Stimulated activated naive CD4-positive, alpha-beta T cell treated with Interleukin-2 at 50 U/mL for 16 hours (primary cell): Measurements from ENCODE around the gene DTX3.
"Not testable (repeated sequence)": the region's sequence is repeated elsewhere in the genome, so short reads cannot be mapped to it uniquely, and the experiment has no call there.

Experiments used
- DNase-seq: peaks from one replicate; lab custom pipeline; 2025; lab: John Stamatoyannopoulos, UW

DTX3 gene

GRCh38 chr12:57607958-57608663, 3.5 kb downstream of the DTX3 start:
- no peak for DNase-seq

DNA sequence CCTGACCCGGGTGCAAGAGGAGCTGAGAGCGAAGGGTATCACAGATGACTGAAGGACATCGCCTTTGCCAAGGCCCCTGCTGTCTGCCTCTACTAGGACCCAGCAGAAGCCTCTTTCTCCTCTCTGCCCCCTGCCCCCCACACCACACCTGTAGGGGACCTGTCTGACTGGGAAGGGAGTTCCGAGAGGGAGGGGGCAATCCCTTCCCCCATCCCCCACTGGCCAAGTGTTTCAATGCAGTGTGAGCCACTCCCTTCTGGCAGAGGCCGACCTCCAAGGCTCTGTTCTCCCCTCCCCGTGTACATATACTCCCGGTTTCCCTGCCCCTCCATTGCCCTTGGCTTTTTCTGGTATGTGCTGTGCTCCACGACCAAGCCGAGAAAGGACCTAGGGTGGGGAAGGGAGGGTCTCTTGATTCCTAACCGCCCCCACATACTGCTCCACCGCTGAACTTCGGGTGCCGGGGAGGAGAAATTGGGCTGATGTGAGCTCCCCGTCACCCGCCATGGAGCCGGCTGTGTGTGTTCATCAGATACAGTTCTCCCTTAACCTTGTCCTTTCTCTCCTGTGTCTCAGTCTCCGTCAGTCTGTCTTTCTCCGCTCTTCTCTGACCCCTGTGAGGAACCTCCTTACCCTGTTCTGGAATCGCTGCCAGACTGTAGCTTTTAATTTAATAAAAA, 4.6 kb downstream of the DTX3 start:
- DNase-seq, result no peak

DNA sequence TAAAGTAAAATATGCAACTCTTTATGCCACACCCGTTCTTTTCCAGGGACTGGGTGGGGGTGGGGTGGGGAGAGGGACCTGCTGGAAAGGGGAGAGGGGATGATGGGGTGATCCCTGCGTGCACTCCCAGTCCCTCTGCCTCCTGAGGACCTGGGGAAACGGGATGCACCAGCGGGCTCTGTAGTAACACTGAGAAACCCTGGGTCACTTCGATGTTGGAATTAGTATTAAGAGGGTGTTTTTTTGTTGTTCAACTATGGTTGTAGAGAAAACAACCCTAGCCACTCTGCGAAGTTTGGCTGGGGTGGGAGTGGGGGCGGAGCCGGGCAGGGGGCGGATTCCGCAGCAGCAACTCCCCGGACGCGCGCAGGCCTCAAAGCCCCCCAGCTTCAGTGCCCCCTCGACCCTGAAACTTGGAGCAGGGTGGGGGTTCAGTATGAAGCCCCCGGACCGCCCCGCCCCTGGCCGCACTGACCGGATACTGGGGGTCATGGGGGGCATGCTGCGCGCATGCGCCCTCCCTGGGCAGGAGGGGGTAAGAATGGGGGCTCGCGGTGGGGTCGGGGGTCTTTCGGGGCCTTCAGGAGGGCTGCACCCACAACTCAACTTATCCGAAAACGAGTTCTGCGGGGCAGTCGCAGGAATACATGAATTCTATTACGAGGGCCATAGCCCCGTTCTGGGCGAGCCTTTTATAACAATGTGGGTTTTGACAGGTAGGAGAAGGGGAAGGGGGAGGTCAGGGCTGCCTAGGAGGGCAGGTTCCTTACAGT, 5.3 kb downstream of the DTX3 start:
- DNase-seq, result no peak

GRCh38 chr12:57610554-57611107, 6.0 kb downstream of the DTX3 start:
- no peak for DNase-seq

DNA sequence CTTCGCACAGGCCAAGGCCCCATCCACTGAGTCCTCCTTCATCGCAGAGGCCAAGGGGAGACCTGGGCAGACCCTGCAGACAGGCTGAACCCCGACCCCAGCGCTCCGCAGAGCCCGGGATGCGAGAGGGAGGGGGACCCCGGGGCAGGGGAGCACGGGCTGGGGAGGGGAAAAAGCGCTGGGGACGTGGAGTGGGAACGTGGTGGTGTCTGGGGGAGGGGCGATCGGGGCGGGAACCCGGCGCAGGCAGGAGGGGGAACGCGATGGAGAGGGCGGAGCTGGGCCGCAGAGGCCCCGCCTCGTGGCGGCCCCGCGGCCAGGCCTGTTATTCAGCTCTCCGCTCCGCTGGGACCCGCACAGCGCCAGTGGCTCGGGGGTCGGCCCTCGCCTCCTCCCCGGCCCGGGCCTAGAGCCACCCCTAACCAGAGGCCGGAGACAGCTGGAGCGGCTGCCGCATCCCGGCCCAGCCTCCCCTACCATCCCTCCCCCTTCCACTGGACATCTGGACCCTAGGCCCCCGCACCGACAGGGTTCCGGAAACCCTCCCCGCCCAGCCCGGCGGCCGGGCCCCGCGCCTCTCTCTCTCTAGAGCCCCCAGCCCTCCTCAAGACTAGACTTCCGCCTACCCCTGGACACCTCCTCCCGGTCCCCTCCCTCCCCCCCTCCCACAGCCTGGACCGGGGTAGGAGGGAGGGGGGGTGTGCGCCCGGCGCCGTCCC, 6.6 kb downstream of the DTX3 start, which contains the start of gene ARHGEF25:
TSS of gene ARHGEF25 (plus strand) at position 328 of the 719 bp plus-strand sequence. CDS start 460 bp downstream, outside the sequence.
- peak; percentile 42 for DNase-seq

- no peak for DNase-seq
Observed at GRCh38 chr12:57611827-57612710, 7.4 kb downstream of the DTX3 start.

- no peak for DNase-seq
Observed at GRCh38 chr12:57612711-57613426, 8.2 kb downstream of the DTX3 start.

GRCh38 chr12:57613427-57614109, 8.9 kb downstream of the DTX3 start:
- no peak for DNase-seq

- DNase-seq, result no peak
Observed at GRCh38 chr12:57614178-57614947, 9.7 kb downstream of the DTX3 start.

GRCh38 chr12:57614948-57615500, 10.4 kb downstream of the DTX3 start:
- DNase-seq, result no peak

DNA sequence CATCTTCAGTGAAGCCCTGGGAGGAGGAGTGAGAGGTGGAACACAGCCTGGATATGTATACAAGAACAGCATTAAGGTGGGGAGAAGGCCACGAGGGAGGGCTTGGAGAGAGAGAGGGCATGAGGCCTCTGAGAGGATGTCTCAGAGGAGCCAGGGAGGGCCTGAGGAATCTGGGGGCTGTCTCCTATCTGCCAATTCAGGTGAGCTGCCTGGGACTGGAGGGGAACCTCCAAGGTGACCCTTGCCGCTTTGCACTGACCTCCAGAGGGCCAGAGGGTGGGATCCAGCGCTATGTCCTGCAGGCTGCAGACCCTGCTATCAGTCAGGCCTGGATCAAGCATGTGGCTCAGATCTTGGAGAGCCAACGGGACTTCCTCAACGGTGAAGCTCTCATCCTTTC, 11.0 kb downstream of the DTX3 start:
- DNase-seq, result no peak

DNA sequence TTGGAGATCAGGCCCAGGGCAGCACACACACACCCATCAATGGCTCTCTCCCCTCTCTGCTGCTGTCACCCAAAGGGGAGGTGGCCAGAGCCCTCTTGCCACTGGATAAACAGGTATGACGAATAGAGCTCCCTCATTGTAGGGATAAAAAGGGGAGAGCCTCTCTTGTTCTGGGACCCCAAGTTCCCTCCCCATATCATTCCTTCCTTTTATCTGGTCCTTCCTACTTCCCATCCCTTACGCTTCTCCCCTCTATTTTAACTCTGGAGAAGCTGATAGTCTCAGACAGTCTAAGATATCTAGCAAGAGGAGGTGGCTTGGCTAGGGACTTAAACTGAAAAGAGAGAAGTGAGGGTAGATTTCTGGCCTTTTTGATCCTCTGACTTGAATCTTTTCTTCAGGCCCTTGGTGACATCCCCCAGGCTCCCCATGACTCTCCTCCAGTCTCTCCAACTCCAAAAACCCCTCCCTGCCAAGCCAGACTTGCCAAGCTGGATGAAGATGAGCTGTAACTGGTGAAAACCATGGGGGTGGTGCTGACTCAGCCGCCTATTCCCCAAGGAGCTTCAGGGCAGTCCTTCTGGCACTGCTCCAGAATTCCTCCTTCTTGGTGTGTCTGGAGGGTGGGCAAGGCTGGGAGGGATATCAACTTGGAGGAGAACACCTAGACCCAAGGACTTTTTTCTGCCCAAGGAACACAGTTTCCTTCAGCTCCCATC, 11.9 kb downstream of the DTX3 start:
- DNase-seq, result no peak

- DNase-seq, result no peak
Observed at GRCh38 chr12:57617942-57618341, 13.3 kb downstream of the DTX3 start.

- not testable (repeated sequence) for DNase-seq
Observed at GRCh38 chr12:57618431-57618830, 13.8 kb downstream of the DTX3 start.

DNA sequence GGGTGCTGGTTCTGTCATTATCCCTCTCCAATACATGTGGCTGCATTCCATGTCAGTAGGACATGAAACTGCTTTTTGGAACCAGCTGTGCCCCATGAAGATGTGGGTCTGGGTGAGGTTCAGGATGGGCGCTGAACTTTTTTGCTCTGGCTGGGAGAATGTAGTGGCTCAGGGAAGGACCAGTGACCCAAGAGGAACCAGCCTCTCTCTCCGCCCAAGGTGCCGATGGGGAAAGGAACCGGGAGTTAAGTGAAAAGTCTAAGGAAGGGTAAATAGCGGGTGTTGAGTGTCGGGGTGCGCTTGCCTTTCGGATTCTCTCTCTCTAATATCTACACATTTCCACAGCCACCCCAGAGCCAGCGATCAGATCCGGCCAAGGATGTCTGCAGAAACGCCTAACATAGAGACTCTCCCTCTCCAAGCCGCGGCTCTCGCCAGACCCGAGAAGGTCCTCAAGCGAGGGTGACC, 14.4 kb downstream of the DTX3 start:
- DNase-seq, result no peak

- no peak for DNase-seq
Observed at GRCh38 chr12:57619434-57620244, 15.0 kb downstream of the DTX3 start.
